HG03175 (cell line): ENCODE data around the gene PROCA1.

Experiments used
- ATAC-seq: cut with Tn5 transposase; IDR thresholded peaks from one replicate; pipeline ENCODE4 v1.9.1; 2021; ENCODE audit warnings: mild to moderate bottlenecking, moderate library complexity; ENCODE audit not compliant: unreplicated experiment

PROCA1 gene

DNA sequence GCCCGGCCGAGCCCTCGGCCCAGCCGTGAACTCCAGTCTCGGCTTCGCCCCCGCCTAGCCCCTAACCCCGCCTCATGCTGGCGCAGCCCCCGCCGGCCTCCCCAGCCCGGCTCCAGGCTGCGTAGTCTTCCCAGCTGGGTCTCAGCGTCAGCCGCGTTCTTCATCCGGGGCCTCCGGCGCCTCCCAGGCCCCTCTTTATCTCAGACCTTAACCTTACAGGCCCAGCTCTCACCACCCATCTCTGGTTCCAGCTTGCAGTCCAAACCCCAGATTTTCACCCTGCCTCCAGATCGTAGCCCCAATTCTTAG, at the start of gene PROCA1:
TSS of gene PROCA1 (minus strand) at position 166 of the 309 bp plus-strand sequence. CDS start 228 bp downstream, outside the sequence.
- ATAC-seq: peak; percentile 15

GRCh38 chr17:28760601-28761562, 49.2 kb upstream of the PROCA1 start:
- no peak for ATAC-seq

DNA sequence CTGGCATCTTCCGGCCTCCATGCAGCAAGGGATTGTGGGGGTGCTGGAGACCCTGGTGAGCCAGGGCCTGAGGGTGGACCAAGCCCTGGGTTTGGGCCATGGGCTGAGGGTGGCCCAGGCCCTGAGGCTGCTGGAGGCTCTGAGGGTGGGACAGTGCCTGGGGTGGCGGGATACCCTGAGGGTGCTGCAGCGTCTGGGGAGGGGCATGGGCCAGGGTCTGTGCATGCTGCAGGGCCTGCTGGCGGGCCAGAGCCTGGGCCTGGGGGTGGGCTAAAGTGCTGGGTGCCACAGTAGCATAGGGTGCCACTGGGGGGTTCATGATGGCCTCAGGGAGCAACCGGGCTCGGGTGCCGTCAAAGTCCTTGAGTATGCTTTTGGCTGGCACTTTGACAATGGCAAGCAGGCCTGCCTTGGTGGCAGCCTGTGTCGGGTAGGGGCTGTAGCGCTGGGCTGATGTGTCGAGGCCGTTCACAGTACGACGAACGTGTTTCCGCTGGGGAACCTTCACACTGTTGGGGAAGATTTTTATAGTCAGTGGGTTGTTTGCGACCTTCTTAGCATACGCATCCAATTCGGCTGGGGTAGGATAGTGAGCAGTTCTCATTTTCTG, 47.7 kb upstream of the PROCA1 start:
- ATAC-seq: no peak

DNA sequence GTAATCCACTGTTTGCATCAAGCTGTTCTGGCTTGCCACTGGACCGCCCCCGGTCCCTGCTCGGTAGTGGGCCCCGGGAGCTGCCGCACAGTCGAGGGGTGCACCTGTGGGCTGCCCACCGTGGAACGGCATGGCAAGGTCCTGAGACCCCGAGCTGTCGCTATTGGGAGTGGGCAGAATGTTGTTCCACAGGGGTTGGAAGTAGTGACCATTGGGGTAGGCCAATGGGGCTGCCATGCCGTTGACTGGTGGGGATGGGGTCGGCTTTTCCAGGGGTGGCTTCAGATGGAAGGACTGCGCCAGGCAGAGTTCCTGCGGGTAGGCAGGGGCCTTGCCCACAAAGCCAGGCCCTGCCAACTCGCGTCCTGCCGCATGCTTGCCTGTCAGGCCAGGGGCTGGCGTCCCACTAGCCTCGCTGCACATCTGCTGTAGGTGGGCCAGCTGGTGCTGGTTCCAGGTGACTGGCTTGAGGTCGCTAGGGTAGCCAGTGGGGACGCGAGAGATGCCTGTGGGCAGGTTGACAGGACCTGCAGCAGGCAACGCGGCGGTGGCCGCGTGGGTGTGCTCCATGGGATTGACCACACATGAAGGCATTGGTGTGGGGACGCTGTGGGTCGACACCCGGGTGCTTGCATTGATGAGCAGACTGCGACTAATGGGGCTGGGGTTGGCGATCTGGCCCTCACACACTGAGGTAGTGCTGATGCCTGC, 46.9 kb upstream of the PROCA1 start:
- no peak for ATAC-seq

- ATAC-seq: no peak
Measured at GRCh38 chr17:28756049-28756804, 44.5 kb upstream of the PROCA1 start.

DNA sequence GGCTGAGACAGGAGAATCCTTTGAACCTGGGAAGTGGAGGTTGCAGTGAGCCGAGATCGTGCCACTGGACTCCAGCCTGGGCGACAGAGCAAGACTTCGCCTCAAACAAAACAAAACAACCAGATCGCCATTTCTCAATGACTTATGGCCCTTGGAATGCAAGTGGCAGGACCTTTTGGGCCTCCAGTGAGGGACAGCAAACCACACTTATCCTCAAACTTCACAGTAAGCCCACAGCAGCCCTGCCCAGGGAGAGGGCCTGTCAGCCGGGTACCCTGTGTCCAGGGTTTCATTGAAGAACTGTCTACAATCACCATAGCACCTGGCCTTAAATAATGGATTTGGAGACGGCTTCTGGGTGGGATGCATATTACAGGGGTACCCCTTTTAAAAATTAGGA, 43.8 kb upstream of the PROCA1 start:
- ATAC-seq: no peak

GRCh38 chr17:28751600-28752366, 40.1 kb upstream of the PROCA1 start:
- no peak for ATAC-seq

- peak; percentile 69 for ATAC-seq
Measured at GRCh38 chr17:28750178-28751047, 38.7 kb upstream of the PROCA1 start.

DNA sequence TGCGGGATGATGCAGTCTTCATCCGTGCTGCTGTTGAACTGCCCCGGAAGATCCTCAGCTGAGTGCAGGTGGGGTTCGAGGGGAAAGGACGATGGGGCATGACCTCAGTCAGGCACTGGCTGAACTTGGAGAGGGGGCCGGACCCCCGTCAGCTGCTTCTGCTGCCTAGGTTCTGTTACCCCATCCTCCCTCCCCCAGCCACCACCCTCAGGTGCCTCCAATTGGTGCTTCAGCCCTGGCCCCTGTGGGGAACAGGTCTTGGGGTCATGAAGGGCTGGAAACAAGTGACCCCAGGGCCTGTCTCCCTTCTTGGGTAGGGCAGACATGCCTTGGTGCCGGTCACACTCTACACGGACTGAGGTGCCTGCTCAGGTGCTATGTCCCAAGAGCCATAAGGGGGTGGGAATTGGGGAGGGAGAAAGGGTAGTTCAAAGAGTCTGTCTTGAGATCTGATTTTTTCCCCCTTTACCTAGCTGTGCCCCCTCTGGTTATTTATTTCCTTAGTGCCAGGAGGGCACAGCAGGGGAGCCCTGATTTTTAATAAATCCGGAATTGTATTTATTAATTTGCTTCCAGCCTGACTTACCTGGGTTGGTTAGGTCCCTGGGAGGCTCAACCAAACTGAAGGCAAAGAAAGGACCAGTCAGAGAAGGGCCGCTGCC, 38.0 kb upstream of the PROCA1 start:
- no peak for ATAC-seq

DNA sequence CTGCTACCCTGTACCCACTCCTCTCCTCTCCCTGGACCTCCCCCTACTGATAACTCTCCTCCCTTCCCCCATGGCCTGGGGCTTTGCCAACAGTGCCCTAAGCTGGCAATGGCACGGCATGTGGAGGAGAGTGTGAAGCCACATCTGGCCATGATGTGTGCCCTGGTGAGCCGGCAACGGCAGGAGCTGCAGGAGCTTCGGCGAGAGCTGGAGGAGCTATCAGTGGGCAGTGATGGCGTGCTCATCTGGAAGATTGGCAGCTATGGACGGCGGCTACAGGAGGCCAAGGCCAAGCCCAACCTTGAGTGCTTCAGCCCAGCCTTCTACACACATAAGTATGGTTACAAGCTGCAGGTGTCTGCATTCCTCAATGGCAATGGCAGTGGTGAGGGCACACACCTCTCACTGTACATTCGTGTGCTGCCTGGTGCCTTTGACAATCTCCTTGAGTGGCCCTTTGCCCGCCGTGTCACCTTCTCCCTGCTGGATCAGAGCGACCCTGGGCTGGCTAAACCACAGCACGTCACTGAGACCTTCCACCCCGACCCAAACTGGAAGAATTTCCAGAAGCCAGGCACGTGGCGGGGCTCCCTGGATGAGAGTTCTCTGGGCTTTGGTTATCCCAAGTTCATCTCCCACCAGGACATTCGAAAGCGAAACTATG, 37.3 kb upstream of the PROCA1 start:
- ATAC-seq: no peak

- no peak for ATAC-seq
Measured at GRCh38 chr17:28747801-28748750, 36.4 kb upstream of the PROCA1 start.

GRCh38 chr17:28747051-28747691, 35.5 kb upstream of the PROCA1 start:
- ATAC-seq: no peak

GRCh38 chr17:28746611-28747050, 34.9 kb upstream of the PROCA1 start:
- ATAC-seq: no peak

- no peak for ATAC-seq
Measured at GRCh38 chr17:28745786-28746411, 34.2 kb upstream of the PROCA1 start.

DNA sequence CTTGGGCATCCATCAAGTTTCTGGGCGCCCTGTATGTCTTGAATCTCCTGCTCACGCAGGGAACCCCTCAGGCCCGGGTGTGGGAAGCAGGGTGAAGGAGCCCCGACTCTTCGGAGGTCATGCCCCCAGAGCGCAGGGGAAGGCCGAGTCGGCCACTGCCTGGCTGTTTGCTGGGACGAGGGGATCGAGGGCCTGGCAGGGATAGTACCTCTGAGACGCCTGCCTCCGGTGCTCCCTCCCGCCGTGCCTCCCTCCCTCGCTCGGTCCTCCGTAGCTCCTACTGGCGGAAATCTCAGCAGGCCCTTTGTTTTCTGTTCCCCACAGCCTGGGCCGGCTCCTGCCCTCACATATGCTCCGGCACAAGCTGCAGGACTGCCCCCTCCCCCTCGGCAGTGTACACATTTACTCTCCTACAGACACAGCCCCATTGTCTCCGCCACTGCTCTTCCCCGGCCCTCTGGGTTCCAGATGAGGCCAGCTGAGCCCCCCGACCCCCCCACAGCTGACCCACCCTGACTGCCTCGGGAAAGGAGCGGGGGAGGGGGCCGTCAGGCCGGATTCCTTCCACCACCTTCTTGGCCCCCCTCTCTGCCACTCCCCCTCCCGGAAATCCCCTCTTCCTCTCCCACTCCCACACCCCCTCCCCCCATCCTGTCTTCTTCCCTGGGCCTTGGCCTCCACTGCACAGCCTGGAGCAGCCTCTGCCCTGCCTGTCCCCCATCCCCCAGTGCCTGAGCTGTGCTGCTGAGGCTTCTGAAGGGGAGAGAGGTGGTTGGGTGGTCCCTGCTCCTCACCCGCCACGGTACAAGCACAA, 33.5 kb upstream of the PROCA1 start:
- no peak for ATAC-seq
